Immature natural killer cell (primary cell): ENCODE results near the gene IRAK3. TPM values are rescaled to one million over a fixed set of nuclear protein-coding genes. Genes with fewer than 3 reads are reported as not detected.

Experiments used
- DNase-seq, 3 donors: peaks; one replicate each; pipeline ENCODE4 v3.0.0; 2022; ENCODE audit warnings: mixed read lengths in 1 of 3
- H3K27ac Mint-ChIP-seq, 6 donors: one replicate each; pipeline ENCODE4 v1.8.0; 2020; ENCODE audit warnings: mixed read lengths in 6 of 6, mild to moderate bottlenecking in 5 of 6, inconsistent platforms in 4 of 6, moderate library complexity in 3 of 6
- H3K27me3 Mint-ChIP-seq, 3 donors: one replicate each; pipeline ENCODE4 v1.8.0; 2020 to 2021; ENCODE audit warnings: low read depth in 3 of 3, mild to moderate bottlenecking in 3 of 3, mixed read lengths in 3 of 3, moderate library complexity in 3 of 3, inconsistent platforms in 1 of 3
- H3K36me3 Mint-ChIP-seq, 3 donors: one replicate each; pipeline ENCODE4 v1.8.0; 2020; ENCODE audit warnings: mixed read lengths in 3 of 3, inconsistent platforms in 2 of 3, mild to moderate bottlenecking in 2 of 3
- H3K4me1 Mint-ChIP-seq, 2 donors: one replicate each; pipeline ENCODE4 v1.8.0; 2020; ENCODE audit warnings: inconsistent platforms in 2 of 2, mild to moderate bottlenecking in 2 of 2, mixed read lengths in 2 of 2, moderate library complexity in 1 of 2
- H3K4me3 Mint-ChIP-seq, 5 donors: one replicate each; pipeline ENCODE4 v1.8.0; 2020; ENCODE audit warnings: mild to moderate bottlenecking in 5 of 5, mixed read lengths in 5 of 5, inconsistent platforms in 3 of 5, moderate library complexity in 3 of 5
- H3K9me3 Mint-ChIP-seq, 6 donors: one replicate each; pipeline ENCODE4 v1.8.0; 2020; ENCODE audit warnings: mild to moderate bottlenecking in 6 of 6, mixed read lengths in 6 of 6, inconsistent platforms in 4 of 6, moderate library complexity in 3 of 6
- polyA plus RNA-seq, 3 donors: library from polyadenylated mRNA; unstranded; fragments of 300-500 nt; fragmentation: Illumina TruSeq; gene quantifications; one replicate each; pipeline ENCODE4 v1.2.3, GENCODE V29; 2021

IRAK3 gene
- polyA plus RNA-seq, 3 donors from 2014 or later, result 0.53 to 1.2 TPM; not detected in 1

DNA sequence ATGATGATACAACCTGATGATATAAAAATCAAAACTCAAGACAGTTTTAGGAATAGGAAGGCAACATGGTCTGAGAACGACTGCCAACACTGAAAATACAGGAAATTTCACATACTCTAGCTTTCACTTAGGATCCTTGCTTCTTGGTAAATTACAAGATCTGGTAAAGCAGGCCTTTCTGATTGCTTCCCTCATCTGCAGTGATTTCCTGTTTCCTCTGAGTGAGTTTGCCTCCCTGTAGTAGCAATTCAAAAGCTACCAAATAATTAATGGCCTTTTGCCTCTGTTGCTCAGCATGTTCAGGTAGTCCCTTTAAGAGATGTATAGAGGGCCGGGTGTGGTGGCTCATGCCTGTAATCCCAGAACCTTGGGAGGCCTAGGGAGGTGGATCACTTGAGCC lies 2.0 kb upstream of the IRAK3 start:
- peaks cover 5 to 18% of the 10 kb centered on the region in 2 donors for H3K4me1 Mint-ChIP-seq
- H3K27ac Mint-ChIP-seq, result no peak overlapping the region
- peaks cover 0 to 16% (median 0%) of the 10 kb centered on the region in 3 donors for H3K36me3 Mint-ChIP-seq
- DNase-seq, result no peak
- peak overlapping the region in 4 of 5 donors; percentile 25 to 44 (median 38) for H3K4me3 Mint-ChIP-seq
- H3K9me3 Mint-ChIP-seq, result peaks cover 0 to 6% (median 2%) of the 10 kb centered on the region in 6 donors
- peaks cover 9 to 45% (median 29%) of the 10 kb centered on the region in 3 donors for H3K27me3 Mint-ChIP-seq

- H3K4me1 Mint-ChIP-seq, result peaks cover 5 to 18% of the 10 kb centered on the region in 2 donors
- peaks cover 0 to 16% (median 0%) of the 10 kb centered on the region in 3 donors for H3K36me3 Mint-ChIP-seq
- peak overlapping the region; percentile 67 to 81 (median 78) for H3K4me3 Mint-ChIP-seq
- H3K27me3 Mint-ChIP-seq, result peaks cover 7 to 45% (median 25%) of the 10 kb centered on the region in 3 donors
- H3K27ac Mint-ChIP-seq, result peak overlapping the region in 3 of 6 donors; percentile 16 to 44 (median 37)
- DNase-seq, result no peak
- H3K9me3 Mint-ChIP-seq, result peaks cover 0 to 6% (median 2%) of the 10 kb centered on the region in 6 donors
These were observed 1.2 kb upstream of the IRAK3 start for GRCh38 chr12:66187821-66188220.

GRCh38 chr12:66189486-66189843 lies 451 bp downstream of the IRAK3 start:
- Mint-ChIP-seq H3K4me3 (peak overlapping the region; percentile 53 to 73 (median 61)), H3K4me1 (peaks cover 5 to 18% of the 10 kb centered on the region in 2 donors), H3K36me3 (peaks cover 0 to 14% (median 0%) of the 10 kb centered on the region in 3 donors), H3K9me3 (peaks cover 0 to 4% (median 1%) of the 10 kb centered on the region in 6 donors), H3K27me3 (peaks cover 4 to 41% (median 26%) of the 10 kb centered on the region in 3 donors), H3K27ac (peak overlapping the region in 1 of 6 donors; percentile 36)
- no peak for DNase-seq

DNA sequence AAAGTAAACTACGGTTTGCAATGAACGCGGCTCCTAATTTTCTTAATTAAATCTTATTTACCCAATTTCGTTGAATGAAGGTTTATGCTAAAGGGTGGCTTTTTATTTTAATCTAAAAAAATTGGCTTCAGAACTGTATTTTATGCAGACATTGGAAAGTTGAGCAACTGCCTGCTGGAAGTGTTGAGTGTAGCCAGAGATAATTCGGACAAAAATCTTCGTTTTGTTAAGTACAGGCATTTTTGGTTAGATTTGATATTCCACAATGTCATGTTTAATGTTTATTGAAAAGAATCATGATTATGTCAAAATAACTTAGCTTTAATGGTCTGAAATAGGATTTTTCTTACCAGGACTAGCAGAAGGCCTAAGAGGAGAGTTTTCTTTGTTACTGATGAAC lies 875 bp downstream of the IRAK3 start:
- H3K27me3 Mint-ChIP-seq, result peaks cover 4 to 39% (median 26%) of the 10 kb centered on the region in 3 donors
- no peak for DNase-seq
- H3K36me3 Mint-ChIP-seq, result peaks cover 0 to 11% (median 0%) of the 10 kb centered on the region in 3 donors
- peaks cover 0 to under 1% (median 0%) of the 10 kb centered on the region in 6 donors for H3K9me3 Mint-ChIP-seq
- H3K4me1 Mint-ChIP-seq, result peaks cover 7 to 18% of the 10 kb centered on the region in 2 donors
- H3K4me3 Mint-ChIP-seq, result peak overlapping the region in 4 of 5 donors; percentile 53 to 73 (median 65)
- H3K27ac Mint-ChIP-seq, result no peak overlapping the region

GRCh38 chr12:66190519-66191370 lies 1.7 kb downstream of the IRAK3 start:
- Mint-ChIP-seq H3K4me1 (peaks cover 7 to 18% of the 10 kb centered on the region in 2 donors), H3K36me3 (peaks cover 0 to 5% (median 0%) of the 10 kb centered on the region in 3 donors), H3K4me3 (peak overlapping the region in 4 of 5 donors; percentile 1 to 73 (median 44)), H3K27ac (peak overlapping the region in 2 of 6 donors; percentile 2 to 8), H3K9me3 (peaks cover 0 to 2% (median 0%) of the 10 kb centered on the region in 6 donors), H3K27me3 (peaks cover 4 to 42% (median 26%) of the 10 kb centered on the region in 3 donors)
- no peak for DNase-seq

- Mint-ChIP-seq H3K4me3 (no peak overlapping the region), H3K4me1 (peaks cover 7 to 18% of the 10 kb centered on the region in 2 donors), H3K27me3 (peaks cover 4 to 38% (median 25%) of the 10 kb centered on the region in 3 donors), H3K36me3 (peaks cover 0 to 3% (median 0%) of the 10 kb centered on the region in 3 donors), H3K9me3 (peaks cover 0 to 2% (median 0%) of the 10 kb centered on the region in 6 donors), H3K27ac (peak overlapping the region in 1 of 6 donors; percentile 12)
- DNase-seq, result no peak
These were observed 2.6 kb downstream of the IRAK3 start for GRCh38 chr12:66191547-66192126.

DNA sequence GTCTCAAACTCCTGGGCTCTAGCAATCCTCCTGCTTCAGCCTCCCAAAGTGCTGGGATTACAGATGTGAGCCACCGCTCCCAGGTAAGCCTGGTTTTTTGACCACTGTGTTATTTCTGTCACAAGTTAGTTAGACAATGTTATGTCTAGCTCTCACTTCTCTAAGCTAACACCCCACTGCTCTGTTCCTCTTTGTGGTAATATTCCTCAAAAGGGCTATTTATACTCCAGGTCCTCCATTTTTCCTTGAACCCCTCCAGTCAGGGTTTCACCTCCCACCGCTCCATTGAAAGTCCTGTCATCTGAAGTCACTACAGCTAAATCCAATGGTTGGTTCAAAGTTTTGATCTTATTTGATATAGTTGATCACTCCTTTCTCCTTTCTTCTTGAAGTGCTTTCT lies 5.1 kb downstream of the IRAK3 start:
- no peak for DNase-seq
- Mint-ChIP-seq H3K27ac (no peak overlapping the region), H3K9me3 (peaks cover 0 to 2% (median 0%) of the 10 kb centered on the region in 6 donors), H3K27me3 (peaks cover 0 to 19% (median 8%) of the 10 kb centered on the region in 3 donors), H3K36me3 (no peaks in the 10 kb centered on the region), H3K4me1 (peaks cover 4% of the 10 kb centered on the region in 2 donors), H3K4me3 (no peak overlapping the region)

GRCh38 chr12:66195242-66195641 lies 6.2 kb downstream of the IRAK3 start:
- Mint-ChIP-seq H3K4me1 (peaks cover 1 to 4% of the 10 kb centered on the region in 2 donors), H3K4me3 (no peak overlapping the region), H3K36me3 (peaks cover 0 to 2% (median 0%) of the 10 kb centered on the region in 3 donors), H3K27me3 (peaks cover 0 to 21% (median 6%) of the 10 kb centered on the region in 3 donors), H3K27ac (no peak overlapping the region), H3K9me3 (peaks cover 0 to 2% (median 0%) of the 10 kb centered on the region in 6 donors)
- no peak for DNase-seq

- no peak overlapping the region for H3K27ac Mint-ChIP-seq
- peaks cover 0 to 6% (median 0%) of the 10 kb centered on the region in 3 donors for H3K36me3 Mint-ChIP-seq
- peaks cover 0 to 2% (median 0%) of the 10 kb centered on the region in 6 donors for H3K9me3 Mint-ChIP-seq
- peaks cover 0 to 1% of the 10 kb centered on the region in 2 donors for H3K4me1 Mint-ChIP-seq
- DNase-seq, result no peak
- no peak overlapping the region for H3K4me3 Mint-ChIP-seq
- H3K27me3 Mint-ChIP-seq, result peaks cover 0 to 15% (median 3%) of the 10 kb centered on the region in 3 donors
These were observed 7.8 kb downstream of the IRAK3 start for GRCh38 chr12:66196806-66197205.

GRCh38 chr12:66197495-66197921 lies 8.5 kb downstream of the IRAK3 start:
- Mint-ChIP-seq H3K36me3 (peaks cover 0 to 6% (median 0%) of the 10 kb centered on the region in 3 donors), H3K4me3 (no peak overlapping the region), H3K27ac (no peak overlapping the region), H3K4me1 (peaks cover 0 to 1% of the 10 kb centered on the region in 2 donors), H3K9me3 (peaks cover 0 to 2% (median 0%) of the 10 kb centered on the region in 6 donors), H3K27me3 (peaks cover 0 to 15% (median 2%) of the 10 kb centered on the region in 3 donors)
- DNase-seq, result no peak

DNA sequence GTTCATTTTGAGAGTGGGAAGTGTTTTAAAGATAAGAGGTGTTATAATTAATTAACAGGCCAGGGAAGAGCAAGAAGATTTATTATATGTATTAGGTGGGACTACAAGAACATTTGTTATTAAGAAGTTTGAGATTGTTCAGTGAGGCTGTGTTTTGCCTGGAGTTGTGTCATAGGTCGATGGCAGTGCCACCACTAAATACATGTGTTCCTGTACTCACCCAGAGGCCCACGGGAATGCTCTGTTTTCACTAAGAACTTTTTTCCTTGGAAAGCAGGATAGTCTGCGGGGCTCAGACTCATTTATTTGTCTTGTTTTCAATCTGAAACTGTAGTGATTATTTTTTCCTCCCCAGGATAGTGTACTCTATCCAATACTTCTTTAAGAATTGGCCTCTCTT lies 10.1 kb downstream of the IRAK3 start:
- H3K4me3 Mint-ChIP-seq, result no peak overlapping the region
- peaks cover 0 to 6% (median 0%) of the 10 kb centered on the region in 3 donors for H3K36me3 Mint-ChIP-seq
- H3K9me3 Mint-ChIP-seq, result peaks cover 0 to 2% (median 0%) of the 10 kb centered on the region in 6 donors
- H3K4me1 Mint-ChIP-seq, result peaks cover 1 to 5% of the 10 kb centered on the region in 2 donors
- peaks cover 0 to 15% (median 1%) of the 10 kb centered on the region in 3 donors for H3K27me3 Mint-ChIP-seq
- H3K27ac Mint-ChIP-seq, result no peak overlapping the region
- no peak for DNase-seq

DNA sequence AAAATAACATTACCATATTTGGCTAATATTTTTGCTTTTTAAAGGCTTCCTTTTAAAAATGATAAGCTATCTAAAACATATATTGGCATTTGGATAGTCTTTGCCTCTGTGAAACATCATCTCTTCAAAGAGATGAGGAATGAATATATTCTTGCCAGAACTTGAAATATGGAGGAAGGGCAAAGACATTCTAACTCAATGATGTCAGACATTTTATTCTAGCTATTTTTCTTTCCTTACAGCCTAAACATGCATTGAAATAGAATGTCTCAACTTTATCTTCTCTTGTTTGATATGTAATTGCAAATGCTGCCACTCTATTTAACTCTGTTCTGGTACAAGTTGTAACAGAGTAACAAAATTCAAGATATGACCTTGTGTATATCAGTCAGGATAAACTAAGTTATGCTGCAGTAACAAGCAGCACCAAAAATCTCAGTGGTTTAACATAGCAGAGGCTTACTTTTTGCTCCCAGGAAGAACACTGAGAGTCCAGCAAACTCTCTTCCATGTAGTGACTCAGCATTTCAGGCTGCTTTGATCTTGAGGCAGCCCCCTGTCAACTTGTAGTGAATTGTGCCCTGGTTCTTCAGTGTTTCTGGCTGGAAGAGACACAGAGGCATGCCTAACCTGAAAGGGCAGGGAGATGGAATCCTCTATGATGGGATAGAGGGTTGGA lies 11.0 kb downstream of the IRAK3 start:
- DNase-seq, result no peak
- peaks cover 0 to 2% (median 0%) of the 10 kb centered on the region in 6 donors for H3K9me3 Mint-ChIP-seq
- peaks cover 0 to 6% (median 0%) of the 10 kb centered on the region in 3 donors for H3K36me3 Mint-ChIP-seq
- H3K27me3 Mint-ChIP-seq, result peaks cover 0 to 9% (median 4%) of the 10 kb centered on the region in 3 donors
- no peak overlapping the region for H3K4me3 Mint-ChIP-seq
- peaks cover 0 to 5% of the 10 kb centered on the region in 2 donors for H3K4me1 Mint-ChIP-seq
- H3K27ac Mint-ChIP-seq, result no peak overlapping the region

DNA sequence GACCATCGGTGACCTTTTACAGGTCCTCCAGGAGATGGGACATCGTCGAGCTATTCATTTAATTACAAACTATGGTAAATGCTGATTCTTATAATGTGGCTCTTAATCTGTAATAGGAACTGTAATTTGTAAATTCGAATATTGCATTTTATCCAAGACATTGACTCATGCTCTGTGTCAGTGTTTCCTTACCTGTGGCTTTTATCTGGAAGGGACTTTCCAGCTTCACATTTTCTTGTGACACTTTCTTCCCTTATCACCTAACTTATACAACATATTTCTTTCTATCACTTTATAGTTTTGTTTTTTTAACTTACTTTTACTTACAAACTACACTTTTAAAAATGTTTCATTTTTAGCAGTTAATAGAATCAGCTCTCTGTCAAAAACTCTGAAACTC lies 14.8 kb downstream of the IRAK3 start:
- H3K27ac Mint-ChIP-seq, result no peak overlapping the region
- peaks cover 0 to 5% of the 10 kb centered on the region in 2 donors for H3K4me1 Mint-ChIP-seq
- H3K4me3 Mint-ChIP-seq, result no peak overlapping the region
- peaks cover 0 to 10% (median 6%) of the 10 kb centered on the region in 3 donors for H3K27me3 Mint-ChIP-seq
- H3K36me3 Mint-ChIP-seq, result peaks cover 0 to 11% (median 2%) of the 10 kb centered on the region in 3 donors
- no peak for DNase-seq
- H3K9me3 Mint-ChIP-seq, result peaks cover 0 to 2% (median 0%) of the 10 kb centered on the region in 6 donors
